NCI-H1417 treated with DMSO at 0.1 percent for 48 hours (cell line): ENCODE results near the gene MRPL17.

ENCODE experiments used
- DNase-seq: peaks from one replicate; lab custom pipeline; 2025; lab: John Stamatoyannopoulos, UW

MRPL17 gene

GRCh38 chr11:6682591-6682935, 577 bp downstream of the MRPL17 start:
- DNase-seq: no peak

GRCh38 chr11:6681949-6682348, 1.2 kb downstream of the MRPL17 start:
- DNase-seq: no peak

- DNase-seq: no peak
Measured at GRCh38 chr11:6681505-6681904, 1.6 kb downstream of the MRPL17 start.

- DNase-seq: no peak
Measured at GRCh38 chr11:6677018-6677417, 6.1 kb downstream of the MRPL17 start.

GRCh38 chr11:6674862-6675261, 8.3 kb downstream of the MRPL17 start:
- no peak for DNase-seq

- no peak for DNase-seq
Measured at GRCh38 chr11:6674219-6674597, 8.9 kb downstream of the MRPL17 start.

GRCh38 chr11:6673523-6674218, 9.5 kb downstream of the MRPL17 start:
- DNase-seq: no peak

GRCh38 chr11:6671991-6672390, 11.1 kb downstream of the MRPL17 start:
- no peak for DNase-seq

- no peak for DNase-seq
Measured at GRCh38 chr11:6670202-6670830, 12.8 kb downstream of the MRPL17 start.

GRCh38 chr11:6667733-6668374, 15.3 kb downstream of the MRPL17 start:
- no peak for DNase-seq

GRCh38 chr11:6666302-6667183, 16.6 kb downstream of the MRPL17 start:
- no peak for DNase-seq

GRCh38 chr11:6664551-6664950, 18.6 kb downstream of the MRPL17 start:
- no peak for DNase-seq

GRCh38 chr11:6663794-6664469, 19.2 kb downstream of the MRPL17 start:
- DNase-seq: no peak

- no peak for DNase-seq
Measured at GRCh38 chr11:6660712-6661111, 22.4 kb downstream of the MRPL17 start.

- no peak for DNase-seq
Measured at GRCh38 chr11:6658647-6659046, 24.5 kb downstream of the MRPL17 start.

GRCh38 chr11:6657346-6657745, 25.8 kb downstream of the MRPL17 start:
- no peak for DNase-seq

- DNase-seq: no peak
Measured at GRCh38 chr11:6656936-6657335, 26.2 kb downstream of the MRPL17 start.

GRCh38 chr11:6656584-6656915, 26.6 kb downstream of the MRPL17 start:
- DNase-seq: no peak

- DNase-seq: no peak
Measured at GRCh38 chr11:6655790-6656583, 27.2 kb downstream of the MRPL17 start, which contains the start of gene DCHS1. TSS of gene DCHS1 (minus strand) at chr11:6655809. CDS start at chr11:6641613, 14,196 bp downstream.

- no peak for DNase-seq
Measured at GRCh38 chr11:6655020-6655789, 27.9 kb downstream of the MRPL17 start.
